ENCODE data around the gene KIF5C.

DNA sequence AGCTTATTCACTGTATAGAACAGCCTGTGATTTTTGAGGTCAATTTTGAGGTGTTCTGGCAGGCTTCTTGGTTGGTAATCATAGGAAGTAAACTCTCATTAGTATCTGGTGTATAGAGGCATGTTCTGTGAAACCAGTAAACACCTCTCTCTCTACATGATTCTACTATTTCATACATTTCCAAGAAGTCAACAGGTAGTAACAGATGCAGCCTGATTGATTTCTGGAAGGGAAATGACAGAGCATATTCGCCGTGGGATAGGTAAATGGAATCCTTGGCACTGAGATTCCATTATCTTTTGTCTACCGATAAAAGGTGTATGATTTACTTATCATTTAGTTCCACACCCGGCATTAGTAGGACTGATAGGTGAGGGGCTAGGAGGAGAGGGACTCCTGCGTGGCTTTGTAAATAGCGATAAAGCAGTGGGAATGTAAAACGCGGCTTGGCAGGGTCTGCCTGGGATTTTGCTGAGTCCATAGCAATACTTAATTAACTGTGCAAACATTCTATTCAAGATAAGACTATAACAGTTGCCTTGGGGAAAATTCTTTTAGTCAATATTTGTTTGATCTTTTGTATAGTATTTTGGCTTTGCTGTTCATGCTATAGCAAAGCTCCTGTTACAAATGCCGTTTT lies 195.8 kb downstream of the KIF5C start:
- TF ChIP-seq TCF7L2 (IDR thresholded peaks at IDR 0.05; ENCODE audit: low read depth, low read length) (no peak), CTCF (IDR thresholded peaks at IDR 0.05) (no peak), REST (IDR thresholded peaks at IDR 0.05; ENCODE audit: insufficient read depth in 1 of 2, low read depth in 2 of 2, low read length in 1 of 2) (no peak), POLR2AphosphoS5 (IDR thresholded peaks at IDR 0.05; ENCODE audit: low read depth, low read length) (no peak), SIN3A (IDR thresholded peaks at IDR 0.05; ENCODE audit: borderline replicate concordance, insufficient read depth, low read depth, low read length) (no peak)

All from Panc1 (cell line).